GM15510 (cell line): ENCODE data around the gene CD69.

ENCODE experiments used
- POLR2A ChIP-seq: IDR thresholded peaks from 3 replicates; pipeline ENCODE4 v1.6.1; 2011; ENCODE audit warnings: borderline replicate concordance; ENCODE audit not compliant: insufficient read length; ENCODE audit errors: extremely low read depth

Gene CD69

GRCh38 chr12:9757433-9758025 is 3.2 kb downstream of the CD69 start:
- TF ChIP-seq POLR2A, result no peak

GRCh38 chr12:9756706-9757105 is 4.0 kb downstream of the CD69 start:
- TF ChIP-seq POLR2A, result no peak

- no peak for TF ChIP-seq POLR2A
Measured at GRCh38 chr12:9756170-9756569, 4.5 kb downstream of the CD69 start.

GRCh38 chr12:9755567-9755966 is 5.1 kb downstream of the CD69 start:
- no peak for TF ChIP-seq POLR2A

GRCh38 chr12:9755035-9755434 is 5.7 kb downstream of the CD69 start:
- TF ChIP-seq POLR2A, result no peak

GRCh38 chr12:9754099-9754927 is 6.4 kb downstream of the CD69 start:
- no peak for TF ChIP-seq POLR2A

GRCh38 chr12:9753498-9753897 is 7.2 kb downstream of the CD69 start:
- TF ChIP-seq POLR2A, result no peak

GRCh38 chr12:9753073-9753472 is 7.6 kb downstream of the CD69 start:
- no peak for TF ChIP-seq POLR2A

- TF ChIP-seq POLR2A, result no peak
Measured at GRCh38 chr12:9752145-9752933, 8.4 kb downstream of the CD69 start.

GRCh38 chr12:9751204-9752144 is 9.2 kb downstream of the CD69 start:
- TF ChIP-seq POLR2A, result no peak

GRCh38 chr12:9750276-9751203 is 10.2 kb downstream of the CD69 start:
- TF ChIP-seq POLR2A, result no peak

GRCh38 chr12:9749640-9750039 is 11.1 kb downstream of the CD69 start:
- TF ChIP-seq POLR2A, result no peak

- no peak for TF ChIP-seq POLR2A
Measured at GRCh38 chr12:9745199-9745598, 15.5 kb downstream of the CD69 start.
